CD4-positive, alpha-beta memory T cell (primary cell): Measurements from ENCODE around the gene SSRP1. TPM values are rescaled to one million over a fixed set of nuclear protein-coding genes. Genes with fewer than 3 reads are reported as not detected.
A peak's percentile ranks its signal among the peaks of the same experiment; 100 is the strongest.

Experiments used
- CTCF ChIA-PET: fragments of 350-600 bp; sonication (Branson Sonifier 250); formaldehyde crosslinking; loops from one replicate; lab custom pipeline; 2021; ENCODE audit warnings: inconsistent platforms; ENCODE audit not compliant: partially characterized antibody; lab: Charles Lee
- POLR2A ChIA-PET: fragments of 350-600 bp; sonication (Branson Sonifier 250); formaldehyde crosslinking; loops from one replicate; lab custom pipeline; 2021; ENCODE audit not compliant: partially characterized antibody; lab: Charles Lee
- DNase-seq, 5 donors: peaks; one replicate each; pipeline versions ENCODE4 v3.0.0 to v3.0.0-alpha.2; 2020 to 2022; ENCODE audit warnings: mixed read lengths in 1 of 5
- H3K27ac ChIP-seq: one replicate; pipeline ENCODE4 v1.7.0; 2013; ENCODE audit warnings: low read depth, low read length
- H3K27me3 ChIP-seq: 2 replicates; pipeline ENCODE4 v1.7.0; 2013; ENCODE audit warnings: mild to moderate bottlenecking, low read length, moderate library complexity; ENCODE audit not compliant: insufficient read depth
- H3K36me3 ChIP-seq: 2 replicates; pipeline ENCODE4 v1.7.0; 2013; ENCODE audit warnings: mild to moderate bottlenecking, low read length, moderate library complexity; ENCODE audit not compliant: insufficient read depth
- H3K4me1 ChIP-seq: 2 replicates; pipeline ENCODE4 v1.7.0; 2013; ENCODE audit warnings: mild to moderate bottlenecking, low read length, moderate library complexity; ENCODE audit not compliant: insufficient read depth
- H3K4me3 ChIP-seq, 2 donors: one replicate each; pipeline ENCODE4 v1.7.0; 2013; ENCODE audit warnings: low read length in 2 of 2, mild to moderate bottlenecking in 1 of 2
- H3K9me3 ChIP-seq, 2 donors: one replicate each; pipeline ENCODE4 v1.7.0; 2013; ENCODE audit warnings: low read length in 2 of 2, control low read depth in 1 of 2; ENCODE audit not compliant: control insufficient read depth in 1 of 2
- H3K27ac Mint-ChIP-seq, 7 donors: one replicate each; pipeline ENCODE4 v1.8.0; 2020 to 2021; ENCODE audit warnings: mixed read lengths in 7 of 7, mild to moderate bottlenecking in 6 of 7, inconsistent platforms in 3 of 7, moderate library complexity in 3 of 7
- H3K27me3 Mint-ChIP-seq, 2 donors: one replicate each; pipeline ENCODE4 v1.8.0; 2020 to 2021; ENCODE audit warnings: mixed read lengths in 2 of 2
- H3K36me3 Mint-ChIP-seq, 2 donors: one replicate each; pipeline ENCODE4 v1.8.0; 2020 to 2021; ENCODE audit warnings: mixed read lengths in 2 of 2, inconsistent platforms in 1 of 2, mild to moderate bottlenecking in 1 of 2
- H3K4me1 Mint-ChIP-seq, 4 donors: one replicate each; pipeline ENCODE4 v1.8.0; 2020 to 2021; ENCODE audit warnings: mixed read lengths in 4 of 4, mild to moderate bottlenecking in 1 of 4
- H3K4me3 Mint-ChIP-seq, 8 donors: one replicate each; pipeline ENCODE4 v1.8.0; 2020 to 2021; ENCODE audit warnings: mixed read lengths in 8 of 8, mild to moderate bottlenecking in 7 of 8, moderate library complexity in 6 of 8, inconsistent platforms in 3 of 8
- H3K9me3 Mint-ChIP-seq, 8 donors: one replicate each; pipeline ENCODE4 v1.8.0; 2020 to 2021; ENCODE audit warnings: mixed read lengths in 8 of 8, mild to moderate bottlenecking in 5 of 8, inconsistent platforms in 3 of 8, moderate library complexity in 1 of 8
- intact Hi-C: fragments of 100-400 bp; cut with micrococcal nuclease; formaldehyde crosslinking; loops from one replicate; pipeline ENCODE4 v1.15.1; 2023
- polyA plus RNA-seq, 2 donors: library from polyadenylated mRNA; unstranded; fragments of 300-500 nt; fragmentation: Illumina TruSeq; gene quantifications; one replicate each; pipeline ENCODE4 v1.2.3, GENCODE V29; 2021
- total RNA-seq, 2 experiments: library from RNA; stranded (reverse); gene quantifications; one replicate each; pipeline ENCODE4 v1.2.3, GENCODE V29; 2021

Gene SSRP1
- total and polyA plus RNA-seq, 4 experiments from 2014 or later: 19.6 to 74.3 (median 55.6) TPM

DNA sequence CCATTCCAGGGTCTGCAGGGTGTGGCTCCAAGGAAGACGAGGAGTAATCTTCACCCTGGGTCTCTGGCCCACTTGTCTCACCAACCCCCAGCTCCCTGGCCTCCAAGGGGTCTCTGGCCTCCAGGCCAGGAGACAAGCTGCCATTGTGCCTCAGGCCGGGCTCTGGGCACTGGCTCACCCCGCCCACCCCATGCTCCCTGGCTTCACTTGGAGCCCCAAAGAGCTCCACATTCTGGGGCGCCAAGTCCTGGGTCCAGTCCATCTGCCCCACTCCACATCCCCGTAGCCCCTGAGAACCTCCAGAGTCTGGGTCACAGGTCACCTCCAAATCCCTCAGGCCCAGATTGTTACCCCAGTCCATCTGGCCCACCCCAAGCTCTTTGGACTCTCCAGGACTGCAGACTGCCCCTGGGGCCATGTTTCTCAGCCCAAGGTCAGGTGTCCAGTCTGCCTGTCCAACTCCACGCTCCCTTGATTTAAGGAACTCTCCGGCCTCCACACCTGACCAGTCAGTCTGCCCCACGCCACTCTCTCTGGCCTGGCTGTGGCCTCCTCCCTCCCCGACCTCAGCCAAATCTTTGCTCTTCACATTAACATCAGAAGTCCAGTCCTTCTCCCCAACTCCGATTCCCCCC lies 27.1 kb downstream of the SSRP1 start:
- Histone ChIP-seq H3K27ac (no peak overlapping the region), H3K4me3 (no peak overlapping the region), H3K27me3 (no peaks in the 10 kb centered on the region), H3K4me1 (peaks cover 17% of the 10 kb centered on the region), H3K9me3 (no peaks in the 10 kb centered on the region), H3K36me3 (no peaks in the 10 kb centered on the region)
- Mint-ChIP-seq H3K9me3 (no peaks in the 10 kb centered on the region), H3K4me1 (peaks cover 7 to 13% (median 9%) of the 10 kb centered on the region in 4 donors), H3K4me3 (no peak overlapping the region), H3K27ac (no peak overlapping the region), H3K27me3 (peaks cover 0 to 2% of the 10 kb centered on the region in 2 donors), H3K36me3 (peaks cover 4 to 8% of the 10 kb centered on the region in 2 donors)
- intact Hi-C loops: no loop called here
- ChIA-PET CTCF (interaction anchor here (0.6 kb wide), 1 partner anchor 264 kb away, joined by 3 read pairs; no protein-coding TSS in a partner anchor), POLR2A (no interaction called here)
- DNase-seq: no peak

- no peak overlapping the region for H3K4me3 ChIP-seq
- H3K27ac Mint-ChIP-seq: no peak overlapping the region
- intact Hi-C loops: no loop called here
Observed at GRCh38 chr11:57307666-57308270, 27.9 kb downstream of the SSRP1 start.

DNA sequence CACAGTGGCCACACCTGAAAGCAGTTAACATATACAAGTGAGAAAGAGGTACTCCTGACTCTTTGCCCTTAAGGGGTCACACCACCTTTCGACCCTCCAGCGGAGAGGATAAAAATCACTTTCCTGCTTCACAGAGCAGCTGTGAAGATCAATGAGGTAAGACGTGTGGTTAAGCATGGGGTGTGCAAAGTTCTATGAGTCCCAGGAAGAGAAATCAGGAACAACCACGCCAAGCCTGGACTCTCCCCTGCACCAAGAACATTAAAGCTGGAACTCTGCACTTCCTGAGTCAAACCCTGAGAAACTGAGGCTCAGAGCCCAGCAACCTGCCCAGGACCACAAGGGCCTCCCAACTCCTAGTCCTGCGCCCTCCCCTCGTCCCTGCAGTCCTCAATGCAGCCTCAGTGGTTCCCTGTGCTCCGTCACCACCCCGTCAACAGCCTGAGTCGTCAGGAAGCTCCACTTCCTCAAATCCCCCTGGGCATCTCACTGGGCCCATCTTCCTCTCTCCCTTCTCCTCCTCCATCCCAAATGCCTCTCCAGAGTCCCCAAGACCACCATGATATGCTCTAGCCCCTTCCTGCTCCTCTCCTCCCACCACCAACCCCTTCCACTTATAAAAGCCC lies 28.6 kb downstream of the SSRP1 start:
- H3K4me3 ChIP-seq: no peak overlapping the region
- peaks cover 4 to 8% (median 6%) of the 10 kb centered on the region in 4 donors for H3K4me1 Mint-ChIP-seq
- intact Hi-C loops: no loop called here
- POLR2A ChIA-PET: no interaction called here
- no peaks in the 10 kb centered on the region for H3K27me3 ChIP-seq
- peaks cover 15% of the 10 kb centered on the region for H3K4me1 ChIP-seq
- no peak overlapping the region for H3K4me3 Mint-ChIP-seq
- no peaks in the 10 kb centered on the region for H3K9me3 Mint-ChIP-seq
- H3K27ac ChIP-seq: no peak overlapping the region
- no peak for DNase-seq
- CTCF ChIA-PET: no interaction called here
- no peaks in the 10 kb centered on the region for H3K9me3 ChIP-seq
- H3K27me3 Mint-ChIP-seq: no peaks in the 10 kb centered on the region
- no peaks in the 10 kb centered on the region for H3K36me3 ChIP-seq
- H3K36me3 Mint-ChIP-seq: peaks cover 10 to 19% of the 10 kb centered on the region in 2 donors
- H3K27ac Mint-ChIP-seq: no peak overlapping the region

More at GRCh38 chr11:57307666-57308270, 27.9 kb downstream of the SSRP1 start:
- Mint-ChIP-seq H3K4me1 (peaks cover 7 to 13% (median 9%) of the 10 kb centered on the region in 4 donors), H3K9me3 (no peaks in the 10 kb centered on the region), H3K4me3 (no peak overlapping the region), H3K27me3 (peaks cover 0 to 2% of the 10 kb centered on the region in 2 donors), H3K36me3 (peaks cover 10 to 15% of the 10 kb centered on the region in 2 donors)
- H3K27ac ChIP-seq: no peak overlapping the region
- no peaks in the 10 kb centered on the region for H3K36me3 ChIP-seq
- no peaks in the 10 kb centered on the region for H3K9me3 ChIP-seq
- H3K4me1 ChIP-seq: peaks cover 17% of the 10 kb centered on the region
- no peak for DNase-seq
- ChIA-PET POLR2A (no interaction called here), CTCF (no interaction called here)
- H3K27me3 ChIP-seq: no peaks in the 10 kb centered on the region

- peaks cover 0 to 2% (median 0%) of the 10 kb centered on the region in 8 donors for H3K9me3 Mint-ChIP-seq
- intact Hi-C loops: no loop called here
- peaks cover 8% of the 10 kb centered on the region for H3K4me1 ChIP-seq
- H3K36me3 ChIP-seq: no peaks in the 10 kb centered on the region
- peaks cover under 1 to 6% (median 3%) of the 10 kb centered on the region in 4 donors for H3K4me1 Mint-ChIP-seq
- no peak overlapping the region for H3K27ac ChIP-seq
- H3K27me3 ChIP-seq: no peaks in the 10 kb centered on the region
- H3K9me3 ChIP-seq: no peaks in the 10 kb centered on the region
- H3K27ac Mint-ChIP-seq: no peak overlapping the region
- H3K27me3 Mint-ChIP-seq: no peaks in the 10 kb centered on the region
- CTCF ChIA-PET: no interaction called here
- no peak for DNase-seq
- no peak overlapping the region for H3K4me3 Mint-ChIP-seq
- H3K36me3 Mint-ChIP-seq: peaks cover 15 to 26% of the 10 kb centered on the region in 2 donors
- no peak overlapping the region for H3K4me3 ChIP-seq
- POLR2A ChIA-PET: no interaction called here
Observed at GRCh38 chr11:57306161-57306876, 29.4 kb downstream of the SSRP1 start.

DNA sequence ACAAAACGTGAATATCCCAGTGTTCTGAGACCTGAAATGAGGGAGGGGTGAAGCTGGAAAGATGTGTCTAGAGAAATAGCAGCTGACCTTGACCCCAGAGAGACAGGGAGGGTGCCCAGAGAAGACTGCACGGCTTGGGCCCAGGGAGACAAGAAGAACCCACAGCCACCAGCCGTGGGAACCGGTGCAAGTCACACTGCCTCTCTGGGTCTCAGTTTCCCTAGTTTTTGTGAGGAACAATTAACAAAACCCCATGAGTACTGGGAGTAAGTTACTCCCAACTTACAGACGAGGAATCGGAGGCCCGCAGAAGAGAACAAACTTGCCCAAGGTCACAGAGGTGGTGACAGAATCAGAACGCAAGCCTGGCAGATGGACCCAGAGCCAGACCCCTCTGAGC lies 30.2 kb downstream of the SSRP1 start:
- Histone ChIP-seq H3K36me3 (no peaks in the 10 kb centered on the region), H3K27me3 (no peaks in the 10 kb centered on the region), H3K27ac (no peak overlapping the region), H3K4me1 (no peaks in the 10 kb centered on the region), H3K4me3 (no peak overlapping the region), H3K9me3 (no peaks in the 10 kb centered on the region)
- ChIA-PET POLR2A (no interaction called here), CTCF (no interaction called here)
- Mint-ChIP-seq H3K4me3 (no peak overlapping the region), H3K36me3 (peaks cover 23 to 34% of the 10 kb centered on the region in 2 donors), H3K27ac (no peak overlapping the region), H3K9me3 (peaks cover 0 to 4% (median 0%) of the 10 kb centered on the region in 8 donors), H3K4me1 (peaks cover 0 to 4% (median under 1%) of the 10 kb centered on the region in 4 donors), H3K27me3 (no peaks in the 10 kb centered on the region)
- intact Hi-C loops: no loop called here
- DNase-seq: no peak

GRCh38 chr11:57303990-57304579 lies 31.6 kb downstream of the SSRP1 start:
- Histone ChIP-seq H3K27me3 (no peaks in the 10 kb centered on the region), H3K9me3 (peaks cover 0 to 3% of the 10 kb centered on the region in 2 donors), H3K36me3 (peaks cover 3% of the 10 kb centered on the region), H3K27ac (no peak overlapping the region), H3K4me3 (no peak overlapping the region), H3K4me1 (no peaks in the 10 kb centered on the region)
- no peak for DNase-seq
- ChIA-PET CTCF (no interaction called here), POLR2A (no interaction called here)
- H3K36me3 Mint-ChIP-seq: peaks cover 35 to 39% of the 10 kb centered on the region in 2 donors
- H3K4me1 Mint-ChIP-seq: peaks cover 0 to 4% (median 0%) of the 10 kb centered on the region in 4 donors
- intact Hi-C loops: no loop called here
- H3K9me3 Mint-ChIP-seq: peaks cover 0 to 9% (median 4%) of the 10 kb centered on the region in 8 donors
- peak overlapping the region in 1 of 7 donors; percentile 33 for H3K27ac Mint-ChIP-seq
- H3K4me3 Mint-ChIP-seq: no peak overlapping the region
- no peaks in the 10 kb centered on the region for H3K27me3 Mint-ChIP-seq
